Heart right ventricle (tissue), 16 donors: ENCODE data around the gene COX4I1. TPM values are rescaled to one million over a fixed set of nuclear protein-coding genes. Genes with fewer than 3 reads are reported as not detected.

Experiments
- ATAC-seq, 8 donors: fragments of 200-7000 bp; cut with Tn5 transposase; one replicate each; pipeline ENCODE4 v1.9.1; 2020; ENCODE audit warnings: mild to moderate bottlenecking in 8 of 8, moderate library complexity in 8 of 8, moderate number of reproducible peaks in 1 of 8
- DNase-seq, 2 donors: peaks; one replicate each; pipeline ENCODE4 v3.0.0-alpha.2; 2020
- H3K27ac ChIP-seq, 10 donors: fragments of 200-600 bp; sonication (generic) in 2 of 10; one replicate each; pipeline versions ENCODE4 v1.5.0 to v1.8.0; 2020 to 2022; ENCODE audit warnings: mild to moderate bottlenecking in 3 of 10
- H3K27me3 ChIP-seq, 7 donors: fragments of 200-600 bp; one replicate each; pipeline ENCODE4 v1.8.0; 2021 to 2022; ENCODE audit warnings: mild to moderate bottlenecking in 2 of 7
- H3K36me3 ChIP-seq, 9 donors: fragments of 200-600 bp; sonication (generic) in 1 of 9; one replicate each; pipeline versions ENCODE4 v1.5.0 to v1.8.0; 2020 to 2022; ENCODE audit warnings: mild to moderate bottlenecking in 2 of 9
- H3K4me1 ChIP-seq, 9 donors: fragments of 200-600 bp; sonication (generic) in 1 of 9; one replicate each; pipeline versions ENCODE4 v1.5.0 to v1.8.0; 2020 to 2022; ENCODE audit warnings: mild to moderate bottlenecking in 4 of 9
- H3K4me3 ChIP-seq, 10 donors: fragments of 200-600 bp; sonication (generic) in 2 of 10; one replicate each; pipeline versions ENCODE4 v1.5.0 to v1.8.0; 2020 to 2022; ENCODE audit warnings: mild to moderate bottlenecking in 7 of 10, moderate library complexity in 2 of 10
- H3K9me3 ChIP-seq, 11 donors: fragments of 200-600 bp in 10 of 11; sonication (generic) in 2 of 11; one replicate each; pipeline versions ENCODE4 v1.5.0 to v1.8.0; 2013 to 2022; ENCODE audit warnings: mild to moderate bottlenecking in 2 of 11, control low read depth in 1 of 11, moderate library complexity in 1 of 11
- WGBS, 2 donors: extraction: QIAGEN DNeasy Blood & Tissue Kit; methylation state at CpG; one replicate each; pipeline ENCODE4 v1.1.7; 2013; ENCODE audit warnings: inconsistent platforms in 1 of 2; 5-methylcytosine and 5-hydroxymethylcytosine counted together
- intact Hi-C, 10 donors: fragments of 100-400 bp; cut with DNase I; formaldehyde crosslinking; loops; one replicate each; pipeline versions ENCODE4 v1.11.1 to v1.14.2; 2022
- polyA plus RNA-seq, 2 donors: library from polyadenylated mRNA; stranded (reverse); fragments of 200-250 nt; gene quantifications; one replicate each; pipeline ENCODE4 v1.2.3, GENCODE V29; 2013
- total RNA-seq, 10 donors: library from RNA; stranded (reverse); fragmentation: NEBNext Ultra II Directional in 3 of 10; extraction: Animal tissue kit (Norgen Biotek cat#: 25700) in 3 of 10; gene quantifications; one replicate each; pipeline versions ENCODE4 v1.2.1 to v1.2.4, GENCODE V29; 2021 to 2023
- TF ChIP-seq, protein P1 (sequence below), 9 donors: fragments of 200-600 bp; sonication (generic) in 2 of 9; IDR thresholded peaks; one replicate each; pipeline versions ENCODE4 v1.5.0 to v1.8.0; 2021 to 2022; ENCODE audit warnings: antibody characterized with exemption in 9 of 9, mild to moderate bottlenecking in 5 of 9, moderate library complexity in 1 of 9
- donor health status: Arrhythmogenic right ventricular cardiomyopathy.
- donor health status: ischemic (EF 13 %, LVEDD 7.1; RV severe dilation, severe dysfunction).
- donor health status: healthy with polysubstance abuse.
- donor health status: DM: no; HTN: yes; CAD: no.
- donor health status: DM: no; HTN: no; CAD: no.
- donor health status: ischemic (EF 25% LVEDD 6.9; RV normal size, moderate dysfunction).
- donor health status: ischemic (EF 25% LVEDD 5.7; RV mildly dilated, moderate dysfunction).
- donor health status: healthy.
- donor health status: DM: yes; HTN: yes; CAD: no.
- donor health status: Ischemic cardiomyopathy.
- donor health status: ischemic (EF 35%, LVEDD 5.7; RV mildly dilated, moderate dysfunction).
- donor health status: nonischemic (EF 11% LVEDD 7.7; RV severe dilation, severe dysfunction).
- donor health status: DM: yes; HTN: yes; CAD: no.
- donor health status: PGD.
- donor health status: ischemic (EF 29% LVEDD 5.4; RV normal size, mild dysfunction).
- donor health status: nonischemic (EF 23%, LVEDD 6.1; RV moderate dilation, normal function).

The COX4I1 gene
- total and polyA plus RNA-seq, 12 donors: 1,221 to 4,942 (median 1,955) TPM

DNA sequence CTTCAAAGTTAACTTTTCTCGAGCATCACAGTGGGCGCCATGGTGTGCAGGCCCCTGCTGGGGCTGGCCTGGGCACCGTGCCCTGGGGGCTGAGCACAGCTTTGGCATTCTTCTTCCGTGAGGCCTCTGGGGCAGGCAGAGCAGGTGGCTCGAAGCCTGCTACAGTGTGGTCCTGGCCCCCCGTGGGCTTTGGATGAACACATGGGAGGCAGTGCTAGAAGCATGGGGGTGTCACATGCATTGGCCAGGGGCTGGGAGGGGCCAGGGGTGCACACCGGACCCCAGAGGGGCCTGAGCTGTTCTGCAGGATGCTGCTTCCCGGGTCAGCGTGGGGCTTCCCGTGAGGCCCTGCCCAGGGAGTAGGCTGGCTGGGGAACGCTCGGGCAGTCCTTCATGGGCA is 36.5 kb upstream of the COX4I1 start:
- WGBS, 2 donors: 82 to 85% methylated on average over 12 of the region's 12 CpGs
- no peaks in the 10 kb centered on the region for H3K9me3 ChIP-seq
- DNase-seq: no peak
- H3K27ac ChIP-seq: no peak overlapping the region
- peak in 1 of 8 donors; percentile 58 for ATAC-seq
- H3K36me3 ChIP-seq: no peaks in the 10 kb centered on the region
- intact Hi-C loops: no loop called here
- H3K4me1 ChIP-seq: peaks cover 0 to 20% (median 0%) of the 10 kb centered on the region in 9 donors
- H3K4me3 ChIP-seq: no peak overlapping the region
- H3K27me3 ChIP-seq: peaks cover 0 to 33% (median 7%) of the 10 kb centered on the region in 7 donors
- TF ChIP-seq, protein P1, sequence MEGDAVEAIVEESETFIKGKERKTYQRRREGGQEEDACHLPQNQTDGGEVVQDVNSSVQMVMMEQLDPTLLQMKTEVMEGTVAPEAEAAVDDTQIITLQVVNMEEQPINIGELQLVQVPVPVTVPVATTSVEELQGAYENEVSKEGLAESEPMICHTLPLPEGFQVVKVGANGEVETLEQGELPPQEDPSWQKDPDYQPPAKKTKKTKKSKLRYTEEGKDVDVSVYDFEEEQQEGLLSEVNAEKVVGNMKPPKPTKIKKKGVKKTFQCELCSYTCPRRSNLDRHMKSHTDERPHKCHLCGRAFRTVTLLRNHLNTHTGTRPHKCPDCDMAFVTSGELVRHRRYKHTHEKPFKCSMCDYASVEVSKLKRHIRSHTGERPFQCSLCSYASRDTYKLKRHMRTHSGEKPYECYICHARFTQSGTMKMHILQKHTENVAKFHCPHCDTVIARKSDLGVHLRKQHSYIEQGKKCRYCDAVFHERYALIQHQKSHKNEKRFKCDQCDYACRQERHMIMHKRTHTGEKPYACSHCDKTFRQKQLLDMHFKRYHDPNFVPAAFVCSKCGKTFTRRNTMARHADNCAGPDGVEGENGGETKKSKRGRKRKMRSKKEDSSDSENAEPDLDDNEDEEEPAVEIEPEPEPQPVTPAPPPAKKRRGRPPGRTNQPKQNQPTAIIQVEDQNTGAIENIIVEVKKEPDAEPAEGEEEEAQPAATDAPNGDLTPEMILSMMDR (IDR thresholded peaks at IDR 0.05): no peak

DNA sequence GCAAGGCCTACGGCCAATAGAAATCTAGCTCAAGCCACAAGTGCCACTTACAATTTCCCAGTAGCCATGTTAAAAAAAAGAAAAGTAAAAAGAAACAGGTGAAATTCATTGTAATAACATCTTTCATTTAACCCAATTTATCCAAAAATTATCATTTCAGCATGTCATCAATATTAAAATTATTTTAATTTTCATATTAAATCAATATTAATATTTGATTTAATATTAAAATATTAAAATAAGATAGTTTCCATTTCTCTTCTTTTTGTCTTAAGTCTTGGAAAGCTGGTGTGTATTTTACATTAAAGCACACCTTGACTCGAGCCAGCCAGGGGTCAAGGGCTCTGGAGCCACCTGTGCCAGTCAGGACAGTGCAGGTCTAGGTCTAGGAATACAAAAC is 35.9 kb upstream of the COX4I1 start:
- Histone ChIP-seq H3K36me3 (no peaks in the 10 kb centered on the region), H3K27ac (no peak overlapping the region), H3K4me3 (no peak overlapping the region), H3K9me3 (no peaks in the 10 kb centered on the region), H3K4me1 (peaks cover 0 to 20% (median 0%) of the 10 kb centered on the region in 9 donors), H3K27me3 (peaks cover 0 to 33% (median 7%) of the 10 kb centered on the region in 7 donors)
- intact Hi-C loops: no loop called here
- 85 to 93% methylated on average over 2 of the region's 2 CpGs for WGBS, 2 donors
- no peak for DNase-seq
- no peak for ATAC-seq
- TF ChIP-seq, protein P1 (IDR thresholded peaks at IDR 0.05): no peak

DNA sequence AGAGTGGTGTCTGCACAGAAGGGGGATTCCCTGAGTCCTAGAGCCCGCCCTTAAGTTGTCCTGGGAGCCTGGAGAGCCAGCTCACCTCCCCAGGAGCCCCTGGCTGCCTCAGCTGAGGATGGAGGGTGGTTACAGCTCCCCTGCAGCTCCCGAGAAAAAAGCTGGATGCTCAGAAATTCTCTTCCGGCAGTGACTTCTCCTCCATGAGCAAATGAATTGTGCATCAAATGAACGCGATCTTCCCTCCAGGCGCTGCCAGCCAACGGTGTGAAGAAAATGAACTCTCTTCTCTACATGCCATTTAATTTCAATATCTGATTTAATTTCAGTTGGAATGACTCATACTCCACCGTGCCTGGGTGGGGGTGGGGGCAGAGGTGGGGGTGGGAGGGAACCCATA is 34.3 kb upstream of the COX4I1 start:
- Histone ChIP-seq H3K9me3 (no peaks in the 10 kb centered on the region), H3K27ac (no peak overlapping the region), H3K4me3 (no peak overlapping the region), H3K27me3 (peaks cover 0 to 31% (median 4%) of the 10 kb centered on the region in 7 donors), H3K4me1 (peaks cover 0 to 10% (median 0%) of the 10 kb centered on the region in 9 donors), H3K36me3 (peaks cover 0 to under 1% (median 0%) of the 10 kb centered on the region in 9 donors)
- intact Hi-C loops: no loop called here
- no peak for DNase-seq
- ATAC-seq: no peak
- WGBS, 2 donors: 65 to 66% methylated on average over 8 of the region's 8 CpGs
- TF ChIP-seq, protein P1 (IDR thresholded peaks at IDR 0.05): no peak

DNA sequence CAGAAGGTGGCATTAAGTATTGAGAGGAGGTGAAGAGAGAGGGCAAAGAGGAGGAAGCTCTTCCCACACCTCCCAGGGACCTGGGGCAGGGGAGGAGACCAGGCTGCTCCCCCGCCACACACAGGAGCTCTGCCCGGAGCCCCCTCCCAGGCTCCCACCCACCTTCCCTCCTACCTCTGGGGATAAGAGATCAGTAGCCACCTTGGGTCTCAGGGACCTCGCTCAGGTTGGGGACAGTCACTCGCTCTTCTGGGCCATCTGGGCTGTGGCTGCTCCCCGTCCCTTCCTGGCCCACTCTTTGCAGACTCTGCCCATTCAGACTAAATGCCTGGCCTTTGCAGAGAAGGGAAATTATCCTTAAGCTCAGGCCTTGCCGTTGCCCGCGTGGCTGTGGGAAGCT is 33.7 kb upstream of the COX4I1 start:
- H3K4me1 ChIP-seq: peaks cover 0 to 10% (median 0%) of the 10 kb centered on the region in 9 donors
- H3K4me3 ChIP-seq: no peak overlapping the region
- WGBS, 2 donors: 67 to 69% methylated on average over 8 of the region's 8 CpGs
- intact Hi-C loops: no loop called here
- ATAC-seq: no peak
- no peak overlapping the region for H3K27ac ChIP-seq
- peaks cover 0 to 25% (median 4%) of the 10 kb centered on the region in 7 donors for H3K27me3 ChIP-seq
- peaks cover 0 to 6% (median 0%) of the 10 kb centered on the region in 9 donors for H3K36me3 ChIP-seq
- DNase-seq: no peak
- no peaks in the 10 kb centered on the region for H3K9me3 ChIP-seq
- TF ChIP-seq, protein P1 (IDR thresholded peaks at IDR 0.05): no peak
